ENCODE measurements around the gene TMUB2.

- TF ChIP-seq CTCF (IDR thresholded peaks at IDR 0.05; ENCODE audit: low read length) = no peak
- no peak for TF ChIP-seq EZH2 (IDR thresholded peaks at IDR 0.05; ENCODE audit: borderline replicate concordance, low read length)
These were observed 40.1 kb upstream of the TMUB2 start for GRCh38 chr17:44146375-44147346.

Measured in OCI-LY1 (cell line).